Cortex of kidney (tissue), 1 donor: ENCODE measurements around the gene BARX1.

Source experiments
- DNase-seq: peaks from one replicate; lab custom pipeline; 2025; lab: John Stamatoyannopoulos, UW

The BARX1 gene

GRCh38 chr9:93917121-93917853 is 37.9 kb downstream of the BARX1 start:
- no peak for DNase-seq

GRCh38 chr9:93916358-93916757 is 38.8 kb downstream of the BARX1 start:
- no peak for DNase-seq

- no peak for DNase-seq
Observed at GRCh38 chr9:93911801-93912554, 43.2 kb downstream of the BARX1 start.

GRCh38 chr9:93911136-93911745 is 43.9 kb downstream of the BARX1 start:
- DNase-seq: no peak

- DNase-seq: no peak
Observed at GRCh38 chr9:93910598-93910997, 44.6 kb downstream of the BARX1 start.

- no peak for DNase-seq
Observed at GRCh38 chr9:93910196-93910595, 45.0 kb downstream of the BARX1 start.

- no peak for DNase-seq
Observed at GRCh38 chr9:93909242-93909616, 45.9 kb downstream of the BARX1 start.

GRCh38 chr9:93908591-93909241 is 46.4 kb downstream of the BARX1 start:
- DNase-seq: no peak

- DNase-seq: no peak
Observed at GRCh38 chr9:93907551-93908199, 47.5 kb downstream of the BARX1 start.

- DNase-seq: no peak
Observed at GRCh38 chr9:93906195-93906880, 48.8 kb downstream of the BARX1 start.

- DNase-seq: no peak
Observed at GRCh38 chr9:93905473-93906133, 49.6 kb downstream of the BARX1 start.

GRCh38 chr9:93904649-93905472 is 50.3 kb downstream of the BARX1 start:
- DNase-seq: no peak

GRCh38 chr9:93903886-93904648 is 51.1 kb downstream of the BARX1 start:
- DNase-seq: no peak

- no peak for DNase-seq
Observed at GRCh38 chr9:93902780-93903655, 52.1 kb downstream of the BARX1 start.

GRCh38 chr9:93902051-93902779 is 52.9 kb downstream of the BARX1 start:
- DNase-seq: no peak
